Spleen (tissue), 7 donors: ENCODE data around the gene SCRN1.

Experiments
- CTCF ChIP-seq, 11 experiments: fragments of 200-600 bp in 7 of 11; fragments of 450-650 bp in 4 of 11; sonication (generic) in 4 of 11; IDR thresholded peaks in 8 of 11; conservative IDR thresholded peaks in 3 of 11; 1 replicate in 7 of 11; 2 replicates in 4 of 11; pipeline versions ENCODE4 v1.4.0 to v1.8.0; 2016 to 2021; ENCODE audit warnings: antibody characterized with exemption in 11 of 11, inconsistent platforms in 4 of 11, mild to moderate bottlenecking in 1 of 11
- POLR2A ChIP-seq, 3 donors: fragments of 450-650 bp; IDR thresholded peaks; one replicate each; pipeline ENCODE4 v1.5.1; 2017; ENCODE audit warnings: antibody characterized with exemption in 3 of 3, mild to moderate bottlenecking in 1 of 3
- POLR2AphosphoS5 ChIP-seq, 3 donors: sonication (generic); formaldehyde crosslinking; IDR thresholded peaks; one replicate each; pipeline ENCODE4 v1.5.1; 2017; ENCODE audit warnings: antibody characterized with exemption in 3 of 3
- donor health status: DM: no; HTN: no; CAD: no; lungs with moderate emphysema.
- donor health status: DM: no; HTN: no; CAD: no.
- donor health status: DM: no; HTN: no; CAD: no.

GRCh38 chr7:29914180-29914579 lies 75.4 kb downstream of the SCRN1 start:
- TF ChIP-seq CTCF (IDR thresholded peaks at IDR 0.05 in 8 of 11, conservative IDR thresholded peaks at IDR 0.05 in 3 of 11) (no peak), POLR2AphosphoS5 (IDR thresholded peaks at IDR 0.05) (no peak), POLR2A (IDR thresholded peaks at IDR 0.05) (no peak)
